Activated CD4-positive, alpha-beta T cell treated with anti-CD3 and anti-CD28 coated beads for 36 hours (primary cell): ENCODE data around the gene EIF1AX. TPM values are rescaled to one million over a fixed set of nuclear protein-coding genes. Genes with fewer than 3 reads are reported as not detected.
"Not testable (repeated sequence)": the region's sequence is repeated elsewhere in the genome, so short reads cannot be mapped to it uniquely, and the experiment has no call there.

Experiments
- ATAC-seq: fragments of 200-7000 bp; cut with Tn5 transposase; one replicate; pipeline ENCODE4 v1.10.0; 2021; ENCODE audit warnings: mild to moderate bottlenecking, moderate library complexity
- CTCF ChIA-PET: fragments of 350-600 bp; sonication (Branson Sonifier 250); formaldehyde crosslinking; loops from one replicate; lab custom pipeline; 2021; ENCODE audit warnings: antibody characterized with exemption; lab: Charles Lee
- POLR2A ChIA-PET: fragments of 350-600 bp; sonication (Branson Sonifier 250); formaldehyde crosslinking; loops from one replicate; lab custom pipeline; 2021; ENCODE audit warnings: antibody characterized with exemption, inconsistent platforms; lab: Charles Lee
- DNase-seq: peaks from one replicate; pipeline ENCODE4 v3.0.0-alpha.2; 2020
- H3K27ac Mint-ChIP-seq: one replicate; pipeline ENCODE4 v1.8.0; 2021; ENCODE audit warnings: mixed read lengths
- H3K27me3 Mint-ChIP-seq: one replicate; pipeline ENCODE4 v1.8.0; 2021; ENCODE audit warnings: mixed read lengths
- H3K36me3 Mint-ChIP-seq: one replicate; pipeline ENCODE4 v1.8.0; 2021; ENCODE audit warnings: low read depth, mixed read lengths
- H3K4me1 Mint-ChIP-seq: one replicate; pipeline ENCODE4 v1.8.0; 2021; ENCODE audit warnings: mixed read lengths
- H3K4me3 Mint-ChIP-seq: one replicate; pipeline ENCODE4 v1.8.0; 2021; ENCODE audit warnings: mild to moderate bottlenecking, moderate library complexity, mixed read lengths
- H3K9me3 Mint-ChIP-seq: one replicate; pipeline ENCODE4 v1.8.0; 2021; ENCODE audit warnings: low read depth, mixed read lengths
- intact Hi-C, 2 experiments: fragments of 100-400 bp; cut with DNase I in 1 of 2; cut with micrococcal nuclease in 1 of 2; formaldehyde crosslinking; loops; one replicate each; pipeline versions ENCODE4 v1.14.2 to v1.15.1; 2022 to 2024; cut with DNase I, micrococcal nuclease
- total RNA-seq, 2 experiments: library from RNA; stranded (reverse); gene quantifications; one replicate each; pipeline ENCODE4 v1.2.3, GENCODE V29; 2021

EIF1AX gene
- total RNA-seq, 2 experiments from 2014 or later, result 81.7 to 140 TPM

DNA sequence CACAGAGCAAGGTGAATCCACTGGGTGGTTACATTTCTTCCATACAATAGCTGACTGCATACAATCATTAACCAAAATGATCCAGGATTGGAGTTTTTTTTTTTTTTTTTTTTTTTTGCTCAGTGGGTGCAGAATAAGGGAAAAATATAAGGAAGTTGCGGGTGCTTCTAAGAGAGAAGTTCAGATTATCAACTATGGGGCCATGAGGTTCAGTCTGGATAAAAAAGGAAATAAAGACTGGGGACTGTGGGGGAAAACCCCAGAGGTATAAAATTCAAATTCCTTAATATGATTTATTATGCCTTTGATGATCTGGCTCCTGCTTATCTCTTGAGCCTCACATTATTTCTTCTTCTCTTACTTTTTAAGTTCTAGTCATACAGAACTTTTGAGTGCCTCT is 5.9 kb upstream of the EIF1AX start:
- POLR2A ChIA-PET, result no interaction called here
- no peak for DNase-seq
- H3K4me1 Mint-ChIP-seq, result peaks cover 20% of the 10 kb centered on the region
- peaks cover 12% of the 10 kb centered on the region for H3K36me3 Mint-ChIP-seq
- intact Hi-C loops, result no loop called here
- H3K9me3 Mint-ChIP-seq, result no peaks in the 10 kb centered on the region
- H3K27me3 Mint-ChIP-seq, result no peaks in the 10 kb centered on the region
- H3K27ac Mint-ChIP-seq, result no peak overlapping the region
- CTCF ChIA-PET, result no interaction called here
- no peak for ATAC-seq
- no peak overlapping the region for H3K4me3 Mint-ChIP-seq

DNA sequence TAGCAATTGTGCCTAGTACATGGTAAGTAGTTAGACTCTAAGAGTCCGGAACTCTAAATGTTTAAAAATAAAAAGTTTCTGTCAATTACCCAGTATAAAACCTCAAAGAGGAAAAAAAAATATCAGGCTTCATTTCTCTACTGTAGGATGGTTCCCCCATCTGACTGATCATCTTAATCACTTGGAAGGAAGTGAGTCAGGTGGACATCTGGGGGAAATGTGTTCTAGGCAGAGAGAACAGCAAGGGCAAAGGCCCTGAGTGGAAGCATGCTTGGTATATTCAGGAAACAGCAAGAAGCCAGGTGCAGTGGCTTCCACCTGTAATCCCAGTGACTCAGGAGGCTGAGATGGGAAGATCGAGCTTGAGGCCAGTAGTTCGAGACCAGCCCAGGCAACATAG is 2.9 kb upstream of the EIF1AX start:
- CTCF ChIA-PET, result no interaction called here
- ATAC-seq (peak; percentile 36), DNase-seq (peak; percentile 21)
- Mint-ChIP-seq H3K4me1 (peaks cover 26% of the 10 kb centered on the region), H3K36me3 (peaks cover 10% of the 10 kb centered on the region), H3K27ac (peak overlapping the region; percentile 73), H3K9me3 (no peaks in the 10 kb centered on the region), H3K4me3 (no peak overlapping the region), H3K27me3 (no peaks in the 10 kb centered on the region)
- POLR2A ChIA-PET, result no interaction called here
- intact Hi-C loops, result loop anchor here (5.0 kb wide), 3 partner anchors 68 to 298 kb away; partner anchors contain the start of gene RPS6KA3 (in 1 of the 2)

DNA sequence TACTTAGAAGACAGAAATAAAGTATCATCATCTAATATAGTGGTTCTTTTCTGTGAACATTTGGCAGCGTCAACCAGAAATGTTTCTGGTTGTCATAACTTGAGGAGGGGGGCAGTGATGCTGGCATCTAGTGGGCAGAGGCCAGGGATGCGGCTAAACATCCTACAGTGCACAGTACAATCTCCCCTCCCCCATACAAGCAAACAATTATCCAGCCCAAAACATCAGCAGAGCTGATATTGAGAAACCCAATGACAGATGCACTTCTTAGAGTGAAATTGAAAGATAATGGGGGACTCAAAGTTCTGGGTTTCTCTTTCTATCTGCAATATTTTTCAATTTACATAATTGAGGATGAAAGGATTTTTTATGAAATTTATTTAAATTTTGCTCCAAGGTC is 1.9 kb upstream of the EIF1AX start:
- Mint-ChIP-seq H3K4me3 (no peak overlapping the region), H3K27ac (peak overlapping the region; percentile 25), H3K4me1 (peaks cover 35% of the 10 kb centered on the region), H3K27me3 (no peaks in the 10 kb centered on the region), H3K9me3 (no peaks in the 10 kb centered on the region), H3K36me3 (peaks cover 16% of the 10 kb centered on the region)
- CTCF ChIA-PET, result no interaction called here
- ATAC-seq, result no peak
- DNase-seq, result no peak
- POLR2A ChIA-PET, result no interaction called here
- intact Hi-C loops, result loop anchor here (5.0 kb wide), 3 partner anchors 69 to 299 kb away; partner anchors contain the start of gene RPS6KA3 (in 1 of the 2)

DNA sequence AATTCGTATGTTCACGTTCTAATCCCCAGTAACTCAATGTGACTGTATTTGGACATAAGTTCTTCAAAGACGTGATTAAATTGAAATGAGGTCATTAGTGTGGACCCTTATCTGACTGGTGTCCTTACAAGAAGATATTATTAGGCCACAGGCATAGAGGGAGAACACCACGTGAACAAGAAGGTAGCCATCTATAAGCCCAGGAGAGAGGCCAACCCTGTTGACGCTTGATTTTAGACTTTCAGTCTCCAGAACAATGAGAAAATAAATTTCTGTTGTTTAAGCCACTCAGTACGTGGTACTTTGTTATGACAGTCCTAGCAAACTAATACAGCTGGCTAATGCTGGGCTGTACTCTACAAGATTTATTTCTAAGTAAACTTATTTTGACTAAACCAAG is 1.5 kb upstream of the EIF1AX start:
- Mint-ChIP-seq H3K9me3 (no peaks in the 10 kb centered on the region), H3K27ac (peak overlapping the region; percentile 69), H3K36me3 (peaks cover 16% of the 10 kb centered on the region), H3K4me3 (peak overlapping the region; percentile 79), H3K4me1 (peaks cover 35% of the 10 kb centered on the region), H3K27me3 (no peaks in the 10 kb centered on the region)
- ATAC-seq (no peak), DNase-seq (no peak)
- intact Hi-C loops, result loop anchor here (5.0 kb wide), 3 partner anchors 69 to 299 kb away; partner anchors contain the start of gene RPS6KA3 (in 1 of the 2)
- POLR2A ChIA-PET, result no interaction called here
- CTCF ChIA-PET, result no interaction called here

DNA sequence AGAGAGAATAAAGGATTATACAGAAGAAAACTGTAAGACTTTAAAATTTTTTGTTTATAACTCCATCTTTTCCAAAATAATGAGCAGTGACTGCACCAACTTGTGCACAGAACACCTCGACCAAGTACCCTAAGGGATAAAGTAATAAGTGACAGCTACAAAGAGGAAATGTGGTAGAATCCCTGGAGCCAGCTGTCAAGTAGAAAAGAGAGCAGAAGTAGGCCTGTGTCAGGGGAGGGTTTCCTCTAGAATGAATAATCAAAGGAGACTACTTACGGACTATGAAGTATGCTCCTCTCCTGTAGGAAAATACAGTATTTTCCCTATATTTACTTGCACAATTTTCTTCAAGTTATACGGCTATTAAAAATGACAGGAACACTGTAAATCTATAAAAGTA is 1.2 kb downstream of the EIF1AX start:
- Mint-ChIP-seq H3K4me3 (peak overlapping the region; percentile 79), H3K4me1 (peaks cover 50% of the 10 kb centered on the region), H3K27me3 (no peaks in the 10 kb centered on the region), H3K27ac (peak overlapping the region; percentile 84), H3K9me3 (no peaks in the 10 kb centered on the region), H3K36me3 (peaks cover 32% of the 10 kb centered on the region)
- CTCF ChIA-PET, result no interaction called here
- intact Hi-C loops, result loop anchor here (2.0 to 5.0 kb wide), 4 partner anchors 72 to 302 kb away; partner anchors contain the start of genes BCLAF3 (in 1 of the 2) and RPS6KA3 (in 1 of the 2)
- no peak for DNase-seq
- no peak for ATAC-seq
- POLR2A ChIA-PET, result no interaction called here

DNA sequence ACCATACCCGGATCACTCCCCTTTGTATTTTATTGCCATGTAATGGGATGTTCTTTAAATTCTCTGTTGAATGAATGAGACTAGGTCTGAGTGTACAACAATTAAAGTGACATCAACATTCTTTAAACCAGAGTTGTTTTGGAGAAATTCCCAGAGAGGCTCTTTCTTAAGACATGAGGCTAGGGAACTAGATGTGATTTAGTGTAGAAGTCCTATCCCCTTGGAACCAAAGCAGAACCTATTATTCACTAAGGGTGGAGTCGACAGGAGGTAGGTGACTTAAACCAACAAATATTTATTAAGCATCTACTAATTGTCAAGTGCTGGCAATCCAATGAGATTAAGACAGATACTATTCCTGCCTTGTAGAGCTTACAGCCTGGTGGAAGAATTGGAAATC is 1.7 kb downstream of the EIF1AX start:
- Mint-ChIP-seq H3K27me3 (no peaks in the 10 kb centered on the region), H3K27ac (peak overlapping the region; percentile 45), H3K4me3 (peak overlapping the region; percentile 79)

DNA sequence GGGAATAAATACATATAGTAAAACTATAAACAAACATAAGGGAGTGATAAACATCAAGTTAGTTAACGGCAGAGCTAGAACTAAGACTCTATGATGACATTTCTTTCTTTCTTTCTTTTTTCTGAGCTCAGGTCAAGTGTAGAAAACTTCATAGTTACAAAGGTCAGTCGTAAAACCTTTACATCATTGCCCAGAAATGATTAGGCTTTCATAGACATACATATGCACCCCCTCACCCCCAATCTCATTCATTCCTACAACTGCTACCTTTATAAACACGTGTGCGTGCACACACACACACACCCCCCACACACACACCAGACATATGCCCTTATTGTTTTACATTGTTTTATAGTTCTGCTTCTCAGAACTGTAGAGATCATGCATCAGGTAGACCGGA is 5.7 kb downstream of the EIF1AX start:
- Mint-ChIP-seq H3K27me3 (no peaks in the 10 kb centered on the region), H3K9me3 (no peaks in the 10 kb centered on the region), H3K4me1 (peaks cover 32% of the 10 kb centered on the region), H3K36me3 (peaks cover 38% of the 10 kb centered on the region), H3K27ac (peak overlapping the region; percentile 83), H3K4me3 (peak overlapping the region; percentile 15)
- ATAC-seq (no peak), DNase-seq (no peak)
- POLR2A ChIA-PET, result no interaction called here
- intact Hi-C loops, result no loop called here
- CTCF ChIA-PET, result no interaction called here

More for the DNA sequence above, 1.7 kb downstream of the EIF1AX start:
- intact Hi-C loops, result loop anchor here (2.0 to 5.0 kb wide), 4 partner anchors 72 to 302 kb away; partner anchors contain the start of genes BCLAF3 (in 1 of the 2) and RPS6KA3 (in 1 of the 2)
- POLR2A ChIA-PET, result no interaction called here
- CTCF ChIA-PET, result no interaction called here
- DNase-seq, result no peak
- Mint-ChIP-seq H3K9me3 (no peaks in the 10 kb centered on the region), H3K4me1 (peaks cover 49% of the 10 kb centered on the region), H3K36me3 (peaks cover 32% of the 10 kb centered on the region)
- ATAC-seq, result no peak

DNA sequence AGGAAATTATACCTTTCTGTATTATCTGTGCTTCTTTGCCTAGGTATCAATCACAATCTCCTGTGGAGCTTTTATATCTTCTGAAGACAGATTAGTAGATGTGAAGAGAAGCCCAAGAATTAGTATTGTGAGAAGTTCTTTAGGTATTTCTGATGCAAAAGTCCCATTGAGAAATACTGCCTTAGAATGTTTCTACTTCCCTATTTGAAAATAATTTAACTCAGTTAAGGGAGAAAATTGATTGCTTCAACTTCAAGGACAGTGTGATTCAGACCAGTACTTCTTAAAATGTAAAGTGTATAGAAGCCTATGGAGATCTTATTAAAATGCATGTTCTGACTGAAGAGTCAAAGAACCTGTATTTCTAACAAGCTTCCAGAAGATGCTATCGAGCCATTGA is 9.0 kb downstream of the EIF1AX start:
- H3K27me3 Mint-ChIP-seq, result no peaks in the 10 kb centered on the region
- intact Hi-C loops, result no loop called here
- peaks cover 27% of the 10 kb centered on the region for H3K36me3 Mint-ChIP-seq
- no peaks in the 10 kb centered on the region for H3K9me3 Mint-ChIP-seq
- DNase-seq (no peak), ATAC-seq (no peak)
- ChIA-PET POLR2A (no interaction called here), CTCF (no interaction called here)
- no peak overlapping the region for H3K4me3 Mint-ChIP-seq
- H3K27ac Mint-ChIP-seq, result no peak overlapping the region
- peaks cover 16% of the 10 kb centered on the region for H3K4me1 Mint-ChIP-seq

DNA sequence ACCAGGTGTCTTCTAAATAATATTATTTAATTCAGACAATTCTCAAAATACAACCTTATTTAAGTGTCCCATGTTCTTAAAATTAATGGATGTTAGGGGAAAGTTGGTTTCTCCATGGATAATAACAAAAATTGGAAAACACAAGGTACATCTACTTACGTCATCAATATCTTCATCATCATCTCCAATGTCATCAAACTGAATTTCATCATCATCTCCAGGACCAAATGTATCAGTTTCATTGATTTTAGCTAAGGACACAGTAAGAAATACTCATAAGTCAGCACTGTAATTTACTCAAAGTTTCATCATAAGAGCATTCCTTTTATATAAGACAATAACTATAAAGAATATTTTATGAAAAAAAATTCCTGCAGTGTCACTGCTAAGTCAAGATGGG is 11.3 kb downstream of the EIF1AX start:
- DNase-seq (no peak), ATAC-seq (no peak)
- no peaks in the 10 kb centered on the region for H3K9me3 Mint-ChIP-seq
- ChIA-PET CTCF (interaction anchor here (0.6 kb wide), 1 partner anchor 62 kb away, joined by 3 read pairs; no protein-coding TSS in a partner anchor), POLR2A (interaction anchor here (0.8 kb wide), 1 partner anchor 11 kb away, joined by 3 read pairs; the partner anchor contains the start of gene EIF1AX)
- no peaks in the 10 kb centered on the region for H3K4me1 Mint-ChIP-seq
- intact Hi-C loops, result no loop called here
- peaks cover 13% of the 10 kb centered on the region for H3K36me3 Mint-ChIP-seq
- H3K27ac Mint-ChIP-seq, result no peak overlapping the region
- no peak overlapping the region for H3K4me3 Mint-ChIP-seq
- H3K27me3 Mint-ChIP-seq, result no peaks in the 10 kb centered on the region

DNA sequence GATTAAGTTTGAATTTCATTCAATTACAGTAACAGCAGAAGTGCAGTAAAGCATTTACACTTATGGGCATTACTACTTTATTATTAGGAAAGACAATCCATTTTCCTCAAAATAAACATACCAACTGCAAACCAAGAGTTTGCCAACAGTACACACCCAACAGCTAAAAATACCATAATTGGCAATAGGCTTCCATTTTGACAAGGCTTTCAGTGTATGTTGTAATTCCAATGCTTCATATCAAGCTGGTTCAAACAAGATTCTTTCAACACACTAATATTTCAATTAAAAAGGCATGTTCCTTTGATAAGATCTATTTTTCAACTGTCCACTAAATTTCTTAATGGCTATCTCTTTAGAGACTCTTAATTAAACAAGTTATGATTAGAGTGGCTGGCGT is 12.1 kb downstream of the EIF1AX start:
- CTCF ChIA-PET, result interaction anchor here (0.7 kb wide), 1 partner anchor 10 kb away, joined by 3 read pairs; no protein-coding TSS in a partner anchor
- Mint-ChIP-seq H3K27ac (no peak overlapping the region), H3K27me3 (no peaks in the 10 kb centered on the region), H3K9me3 (no peaks in the 10 kb centered on the region), H3K36me3 (peaks cover 13% of the 10 kb centered on the region), H3K4me1 (no peaks in the 10 kb centered on the region), H3K4me3 (no peak overlapping the region)
- POLR2A ChIA-PET, result interaction anchor here (0.7 kb wide), 1 partner anchor 30 kb away, joined by 3 read pairs; no protein-coding TSS in a partner anchor
- intact Hi-C loops, result loop anchor here in 1 of 2 experiments (5.0 kb wide), 1 partner anchor 227 kb away; no protein-coding TSS in a partner anchor
- DNase-seq, result no peak
- no peak for ATAC-seq

DNA sequence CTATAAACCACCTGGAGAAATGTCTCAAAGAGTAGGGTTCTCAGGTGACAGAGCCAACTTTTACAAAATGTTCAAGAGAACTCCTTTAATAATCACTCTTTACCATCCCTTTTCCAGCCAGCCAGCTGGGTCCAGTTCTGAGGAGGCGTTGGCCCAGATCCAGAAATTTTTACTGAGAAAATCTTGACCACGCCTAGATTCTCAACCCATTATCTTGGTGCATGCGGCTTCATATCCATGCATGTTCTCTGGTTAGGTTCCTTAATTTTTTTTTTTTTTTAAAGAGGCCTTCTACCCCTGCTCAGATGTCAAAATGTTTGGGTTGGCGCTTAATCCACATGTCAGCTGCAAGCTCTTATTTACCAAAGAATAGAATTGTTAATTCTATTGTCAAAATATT is 13.0 kb downstream of the EIF1AX start:
- no peak overlapping the region for H3K4me3 Mint-ChIP-seq
- DNase-seq (no peak), ATAC-seq (no peak)
- H3K27me3 Mint-ChIP-seq, result no peaks in the 10 kb centered on the region
- intact Hi-C loops, result loop anchor here in 1 of 2 experiments (5.0 kb wide), 1 partner anchor 226 kb away; no protein-coding TSS in a partner anchor
- POLR2A ChIA-PET, result no interaction called here
- H3K36me3 Mint-ChIP-seq, result peaks cover 13% of the 10 kb centered on the region
- no peak overlapping the region for H3K27ac Mint-ChIP-seq
- CTCF ChIA-PET, result no interaction called here
- no peaks in the 10 kb centered on the region for H3K4me1 Mint-ChIP-seq
- H3K9me3 Mint-ChIP-seq, result no peaks in the 10 kb centered on the region

DNA sequence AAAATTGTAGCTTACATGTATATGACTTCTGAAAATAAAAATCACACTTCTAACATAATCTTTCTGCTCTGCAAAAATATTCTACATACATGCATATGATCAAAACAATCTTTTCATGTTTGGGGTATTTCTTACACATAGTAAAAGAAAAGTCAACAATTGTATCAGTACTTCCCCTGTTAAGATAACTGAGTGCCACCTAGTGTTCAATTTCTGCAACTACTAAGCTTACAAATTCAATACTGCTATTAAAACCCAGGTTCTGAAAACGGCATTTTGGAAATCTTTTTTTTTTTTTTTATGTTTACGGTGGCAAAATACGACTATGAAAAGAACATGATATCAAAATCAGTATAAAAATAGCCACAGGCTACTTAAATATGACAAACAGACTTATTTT is 14.2 kb downstream of the EIF1AX start:
- intact Hi-C loops, result loop anchor here in 1 of 2 experiments (5.0 kb wide), 1 partner anchor 225 kb away; no protein-coding TSS in a partner anchor
- DNase-seq, H3K27me3 Mint-ChIP-seq, H3K36me3 Mint-ChIP-seq, H3K27ac Mint-ChIP-seq, POLR2A ChIA-PET, CTCF ChIA-PET, H3K4me1 Mint-ChIP-seq, ATAC-seq, H3K4me3 Mint-ChIP-seq, H3K9me3 Mint-ChIP-seq: not testable (repeated sequence)
